CD14-positive monocyte (primary cell): Measurements from ENCODE around the gene UST. TPM values are rescaled to one million over a fixed set of nuclear protein-coding genes. Genes with fewer than 3 reads are reported as not detected.

Experiments
- DNase-seq, 3 donors: peaks; one replicate each; pipeline ENCODE4 v3.0.0-alpha.2; 2011 to 2022
- H2AFZ ChIP-seq: 2 replicates; pipeline ENCODE4 v1.6.0; 2012; ENCODE audit warnings: mild to moderate bottlenecking, low read depth, low read length, inconsistent platforms; ENCODE audit not compliant: insufficient read depth, poor library complexity, severe bottlenecking
- H3K27ac ChIP-seq, 2 donors: 1 replicate in 1 of 2; 2 replicates in 1 of 2; pipeline ENCODE4 v1.5.1; 2012 to 2013; ENCODE audit warnings: low read length in 2 of 2, control low read depth in 1 of 2, inconsistent platforms in 1 of 2, low read depth in 1 of 2, mild to moderate bottlenecking in 1 of 2
- H3K27me3 ChIP-seq, 2 donors: one replicate each; pipeline versions ENCODE4 v1.6.0 to v1.6.1; 2011 to 2013; ENCODE audit warnings: low read length in 2 of 2; ENCODE audit not compliant: control insufficient read depth in 2 of 2, insufficient read depth in 2 of 2
- H3K36me3 ChIP-seq, 2 donors: replicated peaks in 1 of 2; 1 replicate in 1 of 2; 2 replicates in 1 of 2; pipeline versions ENCODE4 v1.5.1 to v1.6.1; 2012 to 2013; ENCODE audit warnings: low read length in 2 of 2, control low read depth in 1 of 2, inconsistent platforms in 1 of 2, mild to moderate bottlenecking in 1 of 2; ENCODE audit not compliant: insufficient read depth in 2 of 2, control insufficient read depth in 1 of 2
- H3K4me1 ChIP-seq, 2 donors: 1 replicate in 1 of 2; 2 replicates in 1 of 2; pipeline versions ENCODE4 v1.5.1 to v1.6.1; 2012 to 2013; ENCODE audit warnings: low read length in 2 of 2, control low read depth in 1 of 2, inconsistent platforms in 1 of 2, mild to moderate bottlenecking in 1 of 2, moderate library complexity in 1 of 2; ENCODE audit not compliant: insufficient read depth in 2 of 2, control insufficient read depth in 1 of 2
- H3K4me2 ChIP-seq: replicated peaks from 2 replicates; pipeline ENCODE3; 2012; ENCODE audit warnings: low read length, moderate library complexity, mild to moderate bottlenecking; ENCODE audit not compliant: poor library complexity, severe bottlenecking; ENCODE audit errors: extremely low read depth
- H3K4me3 ChIP-seq, 3 experiments: fragments of 200-600 bp in 1 of 3; sonication (generic) in 1 of 3; replicated peaks in 1 of 3; 1 replicate in 2 of 3; 2 replicates in 1 of 3; pipeline ENCODE4 v1.5.1; 2011 to 2013; ENCODE audit warnings: low read length in 3 of 3, mild to moderate bottlenecking in 3 of 3, control low read depth in 2 of 3, low read depth in 2 of 3, inconsistent platforms in 1 of 3, moderate library complexity in 1 of 3
- H3K79me2 ChIP-seq: 2 replicates; pipeline ENCODE4 v1.6.0; 2012; ENCODE audit warnings: mild to moderate bottlenecking, control low read depth, inconsistent platforms, low read length, moderate library complexity; ENCODE audit not compliant: insufficient read depth
- H3K9ac ChIP-seq: 2 replicates; pipeline ENCODE4 v1.6.0; 2017; ENCODE audit warnings: low read length, mild to moderate bottlenecking; ENCODE audit not compliant: insufficient read depth, poor library complexity, severe bottlenecking
- H3K9me3 ChIP-seq, 2 donors: replicated peaks in 1 of 2; 1 replicate in 1 of 2; 2 replicates in 1 of 2; pipeline versions ENCODE4 v1.5.1 to v1.6.1; 2012 to 2013; ENCODE audit warnings: low read length in 2 of 2, control low read depth in 1 of 2; ENCODE audit not compliant: control insufficient read depth in 1 of 2, insufficient read depth in 1 of 2
- H4K20me1 ChIP-seq: 2 replicates; pipeline ENCODE4 v1.6.0; 2012; ENCODE audit warnings: mild to moderate bottlenecking, low read length, control low read depth, moderate library complexity; ENCODE audit not compliant: insufficient read depth
- H3K27ac Mint-ChIP-seq, 7 donors: one replicate each; pipeline ENCODE4 v1.8.0; 2020; ENCODE audit warnings: mild to moderate bottlenecking in 7 of 7, mixed read lengths in 7 of 7, moderate library complexity in 6 of 7, inconsistent platforms in 2 of 7
- H3K27me3 Mint-ChIP-seq, 3 donors: one replicate each; pipeline ENCODE4 v1.8.0; 2021 to 2022; ENCODE audit warnings: low read depth in 3 of 3, mild to moderate bottlenecking in 3 of 3, mixed read lengths in 3 of 3, moderate library complexity in 3 of 3, inconsistent platforms in 1 of 3
- H3K36me3 Mint-ChIP-seq, 2 donors: one replicate each; pipeline ENCODE4 v1.8.0; 2020; ENCODE audit warnings: mixed read lengths in 2 of 2, inconsistent platforms in 1 of 2, mild to moderate bottlenecking in 1 of 2
- H3K4me1 Mint-ChIP-seq: one replicate; pipeline ENCODE4 v1.8.0; 2020; ENCODE audit warnings: mild to moderate bottlenecking, mixed read lengths
- H3K4me3 Mint-ChIP-seq, 2 donors: one replicate each; pipeline ENCODE4 v1.8.0; 2020; ENCODE audit warnings: mild to moderate bottlenecking in 2 of 2, mixed read lengths in 2 of 2, moderate library complexity in 1 of 2
- H3K9me3 Mint-ChIP-seq, 7 donors: one replicate each; pipeline ENCODE4 v1.8.0; 2020 to 2022; ENCODE audit warnings: mixed read lengths in 7 of 7, mild to moderate bottlenecking in 6 of 7, moderate library complexity in 6 of 7, inconsistent platforms in 2 of 7
- WGBS: methylation state at CpG from one replicate; pipeline ENCODE4 v1.1.5; 2013; ENCODE audit warnings: missing lambda C conversion rate; ENCODE audit not compliant: insufficient coverage; 5-methylcytosine and 5-hydroxymethylcytosine counted together
- intact Hi-C, 2 donors: fragments of 100-400 bp; cut with micrococcal nuclease; formaldehyde crosslinking; loops; one replicate each; pipeline versions ENCODE4 v1.15.0 to v1.15.1; 2023
- polyA plus RNA-seq, 3 donors: library from polyadenylated mRNA; depleted of rRNA in 1 of 3; unstranded in 2 of 3; stranded (reverse) in 1 of 3; fragments of 300-500 nt in 2 of 3; fragments of >200 nt in 1 of 3; fragmentation: Illumina TruSeq in 2 of 3; gene quantifications; 1 replicate in 2 of 3; 2 replicates in 1 of 3; pipeline ENCODE4 v1.2.3, GENCODE V29; 2012 to 2021
- TF ChIP-seq, protein P1 (sequence below): fragments of 200-600 bp; IDR thresholded peaks from one replicate; pipeline ENCODE4 v1.8.0; 2022; ENCODE audit warnings: antibody characterized with exemption, mild to moderate bottlenecking

UST gene
- polyA plus RNA-seq, 3 donors: 0.33 to 0.53 (median 0.48) TPM

DNA sequence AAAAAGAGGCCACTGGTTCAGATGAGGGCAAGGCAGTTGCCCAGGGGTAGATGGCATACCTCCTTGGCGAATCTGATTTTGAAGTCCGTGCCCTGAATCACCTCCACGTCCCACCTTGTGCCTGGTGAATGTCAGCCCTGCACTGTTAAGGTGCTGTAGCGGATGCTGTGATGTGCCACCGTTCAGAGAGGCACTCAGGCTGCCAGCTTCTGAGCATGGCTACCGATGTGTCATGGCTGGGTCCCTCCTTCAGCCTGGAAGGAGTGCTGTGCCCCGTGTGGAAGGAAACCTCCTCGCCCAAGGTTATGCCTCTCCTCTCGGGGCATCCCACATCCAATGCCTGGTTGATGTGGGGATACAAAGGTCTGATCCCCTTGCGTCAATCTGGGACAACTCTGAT, 43.6 kb downstream of the UST start:
- Histone ChIP-seq H3K4me3 (no peak overlapping the region), H3K36me3 (no peaks in the 10 kb centered on the region), H3K4me2 (no peak overlapping the region), H3K4me1 (no peaks in the 10 kb centered on the region), H4K20me1 (no peaks in the 10 kb centered on the region), H3K9ac (no peak overlapping the region), H3K9me3 (peaks cover 0 to 8% of the 10 kb centered on the region in 2 donors), H2AFZ (no peak overlapping the region), H3K27ac (no peak overlapping the region), H3K79me2 (no peaks in the 10 kb centered on the region), H3K27me3 (no peaks in the 10 kb centered on the region)
- TF ChIP-seq, protein P1, sequence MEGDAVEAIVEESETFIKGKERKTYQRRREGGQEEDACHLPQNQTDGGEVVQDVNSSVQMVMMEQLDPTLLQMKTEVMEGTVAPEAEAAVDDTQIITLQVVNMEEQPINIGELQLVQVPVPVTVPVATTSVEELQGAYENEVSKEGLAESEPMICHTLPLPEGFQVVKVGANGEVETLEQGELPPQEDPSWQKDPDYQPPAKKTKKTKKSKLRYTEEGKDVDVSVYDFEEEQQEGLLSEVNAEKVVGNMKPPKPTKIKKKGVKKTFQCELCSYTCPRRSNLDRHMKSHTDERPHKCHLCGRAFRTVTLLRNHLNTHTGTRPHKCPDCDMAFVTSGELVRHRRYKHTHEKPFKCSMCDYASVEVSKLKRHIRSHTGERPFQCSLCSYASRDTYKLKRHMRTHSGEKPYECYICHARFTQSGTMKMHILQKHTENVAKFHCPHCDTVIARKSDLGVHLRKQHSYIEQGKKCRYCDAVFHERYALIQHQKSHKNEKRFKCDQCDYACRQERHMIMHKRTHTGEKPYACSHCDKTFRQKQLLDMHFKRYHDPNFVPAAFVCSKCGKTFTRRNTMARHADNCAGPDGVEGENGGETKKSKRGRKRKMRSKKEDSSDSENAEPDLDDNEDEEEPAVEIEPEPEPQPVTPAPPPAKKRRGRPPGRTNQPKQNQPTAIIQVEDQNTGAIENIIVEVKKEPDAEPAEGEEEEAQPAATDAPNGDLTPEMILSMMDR: no peak
- Mint-ChIP-seq H3K27me3 (peaks cover 2 to 8% (median 4%) of the 10 kb centered on the region in 3 donors), H3K27ac (no peak overlapping the region), H3K4me3 (no peak overlapping the region), H3K36me3 (no peaks in the 10 kb centered on the region), H3K4me1 (no peaks in the 10 kb centered on the region), H3K9me3 (peaks cover 5 to 9% (median 6%) of the 10 kb centered on the region in 7 donors)
- 94% methylated on average over 10 of the region's 10 CpGs for WGBS
- intact Hi-C loops: no loop called here
- no peak for DNase-seq

DNA sequence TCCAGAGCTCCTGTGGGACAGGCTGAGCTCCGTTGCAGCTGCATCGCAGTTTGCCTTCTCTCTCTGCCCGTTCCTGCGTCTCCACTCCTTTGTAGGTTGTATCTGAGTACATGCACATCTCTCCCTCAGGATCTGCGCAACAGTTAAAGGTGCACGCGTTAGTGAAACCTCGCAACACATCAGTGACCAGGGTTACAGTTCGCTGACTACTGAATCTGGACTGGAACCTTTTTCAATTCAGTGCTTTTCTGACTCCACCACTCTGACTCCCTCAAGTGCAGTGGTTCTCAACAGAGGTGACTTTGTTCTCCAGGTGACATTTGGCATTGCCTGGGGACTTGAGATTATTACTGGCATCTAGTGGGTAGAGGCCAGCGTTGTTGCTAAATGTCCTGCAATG, 44.0 kb downstream of the UST start:
- H2AFZ ChIP-seq: no peak overlapping the region
- H3K4me3 ChIP-seq: no peak overlapping the region
- no peaks in the 10 kb centered on the region for H4K20me1 ChIP-seq
- H3K36me3 ChIP-seq: no peaks in the 10 kb centered on the region
- H3K79me2 ChIP-seq: no peaks in the 10 kb centered on the region
- H3K9ac ChIP-seq: no peak overlapping the region
- H3K9me3 Mint-ChIP-seq: peaks cover 5 to 9% (median 9%) of the 10 kb centered on the region in 7 donors
- peaks cover 2 to 8% (median 4%) of the 10 kb centered on the region in 3 donors for H3K27me3 Mint-ChIP-seq
- no peak overlapping the region for H3K27ac ChIP-seq
- TF ChIP-seq, protein P1: no peak
- H3K4me3 Mint-ChIP-seq: no peak overlapping the region
- H3K4me1 ChIP-seq: no peaks in the 10 kb centered on the region
- whole genome bisulfite sequencing: 80% methylated on average over 9 of the region's 10 CpGs
- DNase-seq: no peak
- H3K4me1 Mint-ChIP-seq: no peaks in the 10 kb centered on the region
- H3K27me3 ChIP-seq: no peaks in the 10 kb centered on the region
- no peaks in the 10 kb centered on the region for H3K36me3 Mint-ChIP-seq
- intact Hi-C loops: no loop called here
- no peak overlapping the region for H3K27ac Mint-ChIP-seq
- H3K9me3 ChIP-seq: peaks cover 0 to 8% of the 10 kb centered on the region in 2 donors
- H3K4me2 ChIP-seq: no peak overlapping the region
